NK-92 (cell line): ENCODE results near the gene PCP4.
"Not testable (repeated sequence)": the region's sequence is repeated elsewhere in the genome, so short reads cannot be mapped to it uniquely, and the experiment has no call there.

Experiments
- DNase-seq: peaks from one replicate; lab custom pipeline; 2025; ENCODE audit not compliant: unreplicated experiment; lab: John Stamatoyannopoulos, UW

PCP4 gene

DNA sequence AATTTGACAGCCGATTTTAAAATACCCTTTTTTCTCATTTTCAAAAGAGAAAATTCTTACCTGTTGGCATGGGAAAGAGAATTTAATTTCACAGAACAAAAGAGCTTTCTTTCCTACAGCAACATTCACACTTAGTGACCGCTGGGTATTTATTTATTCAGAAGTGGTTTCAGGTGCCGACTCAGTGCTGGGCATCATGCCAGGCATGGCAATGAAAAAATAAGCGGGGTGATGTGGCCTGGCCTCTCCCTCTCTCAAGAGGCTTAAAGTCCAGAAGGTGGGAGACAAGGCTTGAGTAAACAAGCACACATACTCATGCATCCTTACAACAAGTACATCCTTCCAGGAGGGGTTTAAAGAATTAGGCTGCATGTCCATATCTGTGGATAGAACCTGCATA lies 4.1 kb upstream of the PCP4 start:
- no peak for DNase-seq

- DNase-seq = no peak
Observed at GRCh38 chr21:39866093-39866492, 1.1 kb upstream of the PCP4 start.

- no peak for DNase-seq
Observed at GRCh38 chr21:39869141-39869818, 2.0 kb downstream of the PCP4 start.

GRCh38 chr21:39873687-39874086 lies 6.4 kb downstream of the PCP4 start:
- DNase-seq = no peak

GRCh38 chr21:39874206-39874605 lies 7.0 kb downstream of the PCP4 start:
- no peak for DNase-seq

GRCh38 chr21:39874759-39875158 lies 7.5 kb downstream of the PCP4 start:
- no peak for DNase-seq

GRCh38 chr21:39881661-39882060 lies 14.4 kb downstream of the PCP4 start:
- no peak for DNase-seq

GRCh38 chr21:39882151-39882838 lies 15.1 kb downstream of the PCP4 start:
- DNase-seq = no peak

DNA sequence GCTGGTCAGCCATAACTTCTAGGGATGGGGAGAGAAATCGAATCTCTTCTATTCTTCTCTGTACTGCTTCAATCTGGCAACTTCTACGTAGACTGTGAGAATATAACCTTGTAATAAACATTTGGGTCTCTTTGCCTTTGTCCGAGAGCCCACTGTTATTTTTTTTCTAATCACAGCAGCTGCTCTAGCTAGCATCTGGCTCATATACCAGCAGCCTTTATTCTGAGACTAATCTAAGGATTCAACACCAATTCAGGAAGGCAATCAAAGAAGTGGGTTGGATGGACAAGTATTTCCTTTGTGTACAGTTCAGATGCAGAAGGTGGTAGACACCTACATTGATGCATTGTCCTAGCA lies 15.6 kb downstream of the PCP4 start:
- DNase-seq = no peak

DNA sequence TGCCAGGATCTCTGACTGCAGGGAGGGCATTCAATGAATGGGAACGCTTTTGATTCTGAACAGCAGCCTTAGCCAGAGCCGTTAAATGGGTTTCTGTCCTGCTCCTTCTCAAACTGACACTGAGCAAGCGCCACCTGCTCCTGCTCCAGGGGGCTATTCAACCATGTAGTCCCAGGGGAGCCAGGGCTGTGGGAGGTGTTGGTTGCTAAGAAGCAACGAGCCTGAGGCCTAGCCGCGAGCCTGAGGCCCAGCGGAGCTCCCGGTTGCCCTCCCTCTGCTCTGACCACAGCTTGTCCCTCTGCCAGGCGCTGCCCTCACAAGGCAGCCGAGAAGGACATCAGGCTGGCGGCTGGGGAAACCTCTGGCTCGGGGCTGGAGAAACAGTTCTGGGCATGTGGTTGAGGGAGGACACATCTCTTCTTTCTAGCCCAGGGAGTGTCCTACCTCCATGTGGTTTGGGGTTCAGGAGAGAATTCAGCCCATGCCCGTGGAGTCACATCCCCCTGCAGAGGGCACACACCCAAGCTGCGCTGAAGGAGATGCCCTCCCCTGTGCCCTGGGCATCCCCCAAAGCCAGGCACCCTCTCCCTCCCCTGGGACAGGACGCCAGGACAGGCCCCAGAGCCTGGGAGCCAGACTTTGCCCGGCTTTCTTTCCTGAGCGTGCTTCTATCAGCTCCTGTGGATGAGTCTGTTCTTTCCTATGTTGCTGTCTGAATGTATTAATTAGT lies 18.0 kb downstream of the PCP4 start:
- DNase-seq = no peak

- DNase-seq = no peak
Observed at GRCh38 chr21:39888848-39889247, 21.6 kb downstream of the PCP4 start.

GRCh38 chr21:39891111-39891510 lies 23.9 kb downstream of the PCP4 start:
- no peak for DNase-seq

DNA sequence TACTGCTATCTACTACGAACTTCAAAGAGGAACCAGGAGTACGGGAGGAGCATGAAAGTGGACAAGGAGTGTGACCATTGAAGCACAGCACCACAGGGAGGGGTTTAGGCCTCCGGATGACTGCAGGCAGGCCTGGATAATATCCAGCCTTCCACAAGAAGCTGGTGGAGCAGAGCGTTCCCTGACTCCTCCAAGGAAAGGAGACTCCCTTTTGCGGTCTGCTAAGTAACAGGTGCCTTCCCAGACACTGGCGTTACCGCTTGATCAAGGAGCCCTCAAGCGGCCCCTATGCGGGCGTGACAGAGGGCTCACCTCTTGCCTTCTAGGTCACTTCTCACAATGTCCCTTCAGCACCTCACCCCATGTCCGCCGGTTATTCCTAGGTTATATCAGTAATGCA lies 24.6 kb downstream of the PCP4 start:
- DNase-seq = not testable (repeated sequence)

DNA sequence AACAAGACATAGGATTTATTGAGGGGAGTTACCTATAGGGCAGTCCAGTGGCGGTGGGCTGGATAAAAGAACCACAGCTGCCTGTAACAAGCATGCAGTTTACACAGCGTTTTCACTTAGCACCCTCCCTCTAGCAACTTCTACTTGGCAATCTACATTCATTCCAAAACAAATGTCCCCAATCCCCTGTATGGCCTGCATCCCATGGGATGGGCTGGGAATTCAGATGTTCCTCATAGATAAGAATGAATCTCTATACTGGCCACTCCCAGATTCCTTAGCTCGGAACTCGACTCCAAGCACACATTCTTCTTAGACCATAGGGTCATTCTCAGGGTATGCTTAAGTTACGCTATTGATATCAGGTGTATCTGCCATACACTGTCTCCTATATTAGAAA lies 33.3 kb downstream of the PCP4 start:
- no peak for DNase-seq

GRCh38 chr21:39900911-39901310 lies 33.7 kb downstream of the PCP4 start:
- DNase-seq = no peak

- DNase-seq = no peak
Observed at GRCh38 chr21:39902986-39903385, 35.7 kb downstream of the PCP4 start.

DNA sequence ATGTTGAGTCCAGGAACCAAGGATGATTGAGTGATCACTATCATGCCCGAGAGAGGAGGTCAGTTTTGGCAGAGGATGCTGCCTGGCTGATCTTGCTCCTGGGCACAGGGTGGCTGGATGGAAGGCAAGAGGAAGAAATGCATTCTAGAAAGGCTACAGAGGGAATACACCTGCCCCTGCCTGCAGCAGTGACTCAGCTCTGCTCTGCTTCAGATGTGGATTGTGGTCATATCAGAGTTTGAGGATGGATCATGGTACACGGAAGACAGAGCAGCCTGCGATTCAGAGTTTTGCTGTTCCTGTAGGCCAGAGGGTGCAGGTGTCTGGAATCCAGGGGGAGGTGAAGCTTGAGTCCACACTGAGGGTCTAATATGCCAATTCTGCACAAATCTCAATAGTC lies 37.2 kb downstream of the PCP4 start:
- DNase-seq = no peak

DNA sequence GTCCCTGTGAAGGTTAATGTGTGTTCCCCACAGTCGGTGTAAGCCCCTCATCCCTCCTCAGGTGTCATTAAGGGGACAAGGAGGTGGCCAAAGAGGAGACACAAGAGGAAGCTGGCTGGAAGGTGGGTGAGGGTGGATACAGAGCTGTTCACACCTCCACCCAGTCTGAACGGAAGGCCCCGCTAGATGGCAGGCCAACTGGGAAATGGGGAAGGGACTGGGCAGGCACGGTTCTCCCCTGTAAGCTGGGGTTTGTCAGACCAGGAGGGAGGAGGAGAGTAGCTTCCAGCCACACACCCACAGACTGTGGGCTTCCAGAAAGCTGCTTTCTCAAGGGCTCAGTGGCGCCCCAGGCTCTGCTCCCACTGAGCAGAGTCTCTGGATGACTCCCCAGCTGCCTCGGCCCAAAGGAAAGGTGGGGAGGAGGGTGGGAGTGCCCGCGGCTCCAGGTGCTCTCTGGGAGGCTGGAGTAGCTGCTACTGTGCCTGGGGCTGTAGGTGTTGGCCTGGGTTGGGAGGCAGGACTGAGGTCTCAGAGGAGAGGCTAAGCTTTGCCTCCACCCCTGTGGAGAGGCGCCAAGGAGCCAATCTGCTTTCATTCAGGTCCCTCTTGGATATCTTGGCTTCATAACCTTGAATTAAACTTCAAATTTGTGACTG lies 41.2 kb downstream of the PCP4 start:
- DNase-seq = no peak

- no peak for DNase-seq
Observed at GRCh38 chr21:39911286-39912199, 44.3 kb downstream of the PCP4 start.

DNA sequence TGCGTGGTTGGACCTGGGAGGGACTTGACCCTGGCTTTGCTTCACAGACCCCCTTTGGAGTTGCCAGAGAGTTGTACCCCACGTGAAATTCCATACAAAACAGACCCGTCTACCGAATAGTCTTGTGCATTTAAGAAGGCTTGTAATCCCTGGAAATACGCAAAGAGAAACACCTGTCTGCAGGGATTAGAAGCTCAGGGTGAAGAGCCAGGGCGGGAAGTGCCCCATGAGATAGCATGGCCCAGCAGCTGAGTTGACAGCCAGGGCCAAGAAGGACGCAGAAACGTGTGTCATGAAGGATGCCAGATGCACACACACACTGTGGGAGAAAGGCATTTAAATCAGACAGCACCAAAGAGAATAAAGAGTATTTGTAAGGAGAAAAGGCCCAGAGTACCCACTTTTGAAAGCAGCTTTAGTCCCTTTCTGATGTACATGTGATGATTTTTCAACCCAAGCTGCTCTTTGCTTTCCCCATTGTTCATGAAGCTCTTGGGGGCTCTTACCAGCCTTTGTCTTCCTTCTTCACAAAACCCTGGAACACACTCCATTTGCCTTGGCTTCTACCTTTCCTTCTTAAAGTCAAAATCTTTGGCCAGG lies 46.6 kb downstream of the PCP4 start:
- DNase-seq = no peak
